Bronchial epithelial cell (primary cell): ENCODE measurements around the gene SUPT16H. TPM values are rescaled to one million over a fixed set of nuclear protein-coding genes. Genes with fewer than 3 reads are reported as not detected.

Experiments
- DNase-seq: peaks from one replicate; pipeline ENCODE4 v3.0.0-alpha.2; 2010; ENCODE audit warnings: low read depth
- FAIRE-seq: peaks from 2 replicates; lab custom pipeline; 2011; peaks lifted over from hg19 to GRCh38; lab: Jason Lieb, UNC
- H3K27me3 ChIP-seq: 2 replicates; pipeline ENCODE4 v1.5.1; 2011; ENCODE audit warnings: low read length; ENCODE audit not compliant: control insufficient read depth, insufficient read depth
- H3K36me3 ChIP-seq: 2 replicates; pipeline ENCODE4 v1.5.1; 2011; ENCODE audit warnings: low read length; ENCODE audit not compliant: control insufficient read depth, insufficient read depth
- H3K4me3 ChIP-seq: 2 replicates; pipeline ENCODE4 v1.5.1; 2011; ENCODE audit warnings: mild to moderate bottlenecking, low read depth, low read length, control low read depth
- total RNA-seq: library from RNA; depleted of rRNA; stranded (reverse); fragments of >200 nt; gene quantifications from 2 replicates; pipeline ENCODE4 v1.2.1, GENCODE V29; 2014
- TF ChIP-seq, protein P1 (sequence below): IDR thresholded peaks from 2 replicates; pipeline ENCODE4 v1.5.1; 2011; ENCODE audit warnings: mild to moderate bottlenecking, moderate library complexity, low read length, control low read depth, inconsistent platforms; ENCODE audit not compliant: insufficient read depth, severe bottlenecking

Gene SUPT16H
- 55.8 and 57.0 TPM in 2 replicates for total RNA-seq

DNA sequence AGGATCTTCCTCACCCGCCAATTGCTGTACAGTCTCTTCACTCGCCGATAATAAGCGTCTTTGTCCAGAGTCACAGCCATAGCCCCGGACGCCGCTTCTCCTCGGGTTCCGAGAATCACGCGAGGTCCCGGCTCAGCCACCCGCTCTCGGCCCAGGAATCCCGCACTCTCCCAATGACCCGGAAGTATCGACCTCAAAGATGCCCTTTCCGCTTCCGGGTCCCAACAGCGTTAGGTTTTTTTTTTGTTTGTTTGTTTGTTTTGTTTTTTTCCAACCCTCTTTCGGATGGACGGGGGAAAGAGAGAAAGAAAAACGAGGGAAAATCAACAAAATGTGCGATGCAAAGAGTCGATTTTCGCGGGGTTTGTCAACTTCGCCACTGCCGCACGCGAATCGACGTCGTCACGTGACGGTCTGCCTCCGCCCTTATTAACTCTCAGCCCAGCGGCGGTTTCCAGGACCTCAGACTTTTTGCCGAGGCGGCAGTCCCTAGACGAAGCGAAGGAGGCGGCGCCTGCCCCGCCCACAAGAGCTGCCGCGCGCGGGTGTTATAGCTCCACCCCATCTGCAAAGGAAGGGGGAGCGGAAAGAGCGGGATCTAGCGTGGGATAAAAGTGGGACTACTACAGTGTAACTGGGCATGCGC is at the start of gene SUPT16H:
Gene SUPT16H (minus strand): TSS at position 172 of the 646 bp plus-strand sequence. CDS start 92 bp downstream, at position 80.
- Histone ChIP-seq H3K36me3 (peaks cover 6% of the 10 kb centered on the region), H3K27me3 (no peaks in the 10 kb centered on the region), H3K4me3 (peak within 1 kb of the TSS; percentile 47)
- TF ChIP-seq, protein P1, sequence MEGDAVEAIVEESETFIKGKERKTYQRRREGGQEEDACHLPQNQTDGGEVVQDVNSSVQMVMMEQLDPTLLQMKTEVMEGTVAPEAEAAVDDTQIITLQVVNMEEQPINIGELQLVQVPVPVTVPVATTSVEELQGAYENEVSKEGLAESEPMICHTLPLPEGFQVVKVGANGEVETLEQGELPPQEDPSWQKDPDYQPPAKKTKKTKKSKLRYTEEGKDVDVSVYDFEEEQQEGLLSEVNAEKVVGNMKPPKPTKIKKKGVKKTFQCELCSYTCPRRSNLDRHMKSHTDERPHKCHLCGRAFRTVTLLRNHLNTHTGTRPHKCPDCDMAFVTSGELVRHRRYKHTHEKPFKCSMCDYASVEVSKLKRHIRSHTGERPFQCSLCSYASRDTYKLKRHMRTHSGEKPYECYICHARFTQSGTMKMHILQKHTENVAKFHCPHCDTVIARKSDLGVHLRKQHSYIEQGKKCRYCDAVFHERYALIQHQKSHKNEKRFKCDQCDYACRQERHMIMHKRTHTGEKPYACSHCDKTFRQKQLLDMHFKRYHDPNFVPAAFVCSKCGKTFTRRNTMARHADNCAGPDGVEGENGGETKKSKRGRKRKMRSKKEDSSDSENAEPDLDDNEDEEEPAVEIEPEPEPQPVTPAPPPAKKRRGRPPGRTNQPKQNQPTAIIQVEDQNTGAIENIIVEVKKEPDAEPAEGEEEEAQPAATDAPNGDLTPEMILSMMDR = no peak
- DNase-seq (peak; percentile 87), FAIRE-seq (no peak)

DNA sequence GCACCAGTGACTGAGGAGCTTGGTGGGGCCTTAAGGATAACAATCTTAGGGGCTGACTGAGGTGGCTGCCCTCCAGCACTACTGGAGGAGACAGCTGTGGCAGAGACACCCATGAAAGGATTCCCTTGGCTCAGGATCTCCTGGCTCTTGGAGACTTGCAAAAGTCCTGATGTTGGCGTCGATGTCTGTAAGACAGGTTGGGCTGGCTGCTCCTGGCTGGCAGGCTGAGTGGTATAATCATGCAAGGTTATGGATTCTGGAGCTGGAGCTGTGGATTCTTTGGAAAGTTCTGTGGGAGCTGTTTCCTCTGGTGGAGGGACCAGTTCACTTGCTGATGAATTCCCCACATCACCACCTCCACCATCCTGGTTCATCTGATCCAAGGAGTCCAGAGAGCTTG is 47.3 kb upstream of the SUPT16H start:
- H3K4me3 ChIP-seq = no peak overlapping the region
- H3K36me3 ChIP-seq = peaks cover 22% of the 10 kb centered on the region
- H3K27me3 ChIP-seq = no peaks in the 10 kb centered on the region
- no peak for DNase-seq
- TF ChIP-seq, protein P1 = no peak
- FAIRE-seq = no peak

DNA sequence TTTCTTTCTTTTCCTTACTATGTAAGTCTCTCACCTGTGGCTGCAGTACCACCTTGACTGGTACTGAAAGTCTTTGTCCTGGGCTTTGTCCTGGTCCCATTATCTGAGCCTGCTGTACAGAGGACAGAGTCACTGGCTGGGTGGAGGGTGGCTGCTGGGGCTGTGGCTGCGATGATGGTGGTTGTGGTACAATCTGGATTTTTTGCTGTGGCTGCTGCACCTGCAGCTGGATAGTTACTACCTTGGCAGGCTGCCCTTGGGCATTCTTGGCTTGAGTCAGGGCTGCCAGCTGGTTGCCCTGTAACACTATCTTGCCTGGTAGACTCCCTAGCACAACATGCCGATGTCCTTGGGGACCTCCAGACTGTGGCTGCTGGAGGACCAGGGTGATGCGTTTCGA is 45.1 kb upstream of the SUPT16H start:
- H3K36me3 ChIP-seq = peaks cover 28% of the 10 kb centered on the region
- FAIRE-seq = no peak
- TF ChIP-seq, protein P1 = no peak
- H3K4me3 ChIP-seq = no peak overlapping the region
- no peak for DNase-seq
- H3K27me3 ChIP-seq = no peaks in the 10 kb centered on the region

DNA sequence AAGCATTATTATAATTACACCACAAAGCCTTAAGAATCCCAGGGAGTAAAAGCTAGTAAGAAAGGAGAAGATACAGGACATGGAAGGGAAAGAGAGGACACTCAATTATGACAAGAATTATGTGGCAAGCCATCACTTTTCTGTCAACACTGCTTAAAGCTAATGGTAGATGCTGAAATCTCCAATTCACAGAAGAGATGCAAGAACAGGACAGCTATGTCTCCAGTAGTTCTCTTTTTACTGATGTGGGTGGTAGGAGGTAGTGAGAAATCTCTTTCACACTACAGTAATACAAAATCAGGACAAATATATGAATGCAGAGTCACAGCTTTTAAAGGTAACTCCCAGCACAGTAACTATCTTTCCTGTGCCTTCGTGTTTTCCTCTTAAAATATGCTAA is 42.9 kb upstream of the SUPT16H start:
- DNase-seq = no peak
- no peaks in the 10 kb centered on the region for H3K27me3 ChIP-seq
- peaks cover 32% of the 10 kb centered on the region for H3K36me3 ChIP-seq
- no peak overlapping the region for H3K4me3 ChIP-seq
- TF ChIP-seq, protein P1 = no peak
- no peak for FAIRE-seq

DNA sequence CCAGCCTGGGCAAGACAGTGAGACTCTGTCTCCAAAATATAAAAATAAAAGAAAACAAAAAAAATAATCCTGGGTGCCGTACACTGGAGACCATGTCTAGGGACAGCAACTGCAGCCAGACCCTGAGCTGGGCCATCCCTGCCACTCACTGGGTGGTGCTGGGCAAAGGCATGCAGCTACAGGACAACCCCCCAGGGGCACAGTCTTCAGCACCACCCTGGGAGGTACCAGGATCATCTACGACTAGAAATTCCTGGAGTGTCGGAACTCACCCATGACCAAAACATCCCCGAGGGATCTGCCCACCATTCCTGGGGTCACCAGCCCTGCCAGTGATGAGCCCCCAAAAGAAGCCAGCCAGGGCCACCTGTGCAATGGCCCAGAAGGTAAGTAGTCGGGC is 35.7 kb upstream of the SUPT16H start:
- FAIRE-seq (no peak), DNase-seq (no peak)
- Histone ChIP-seq H3K36me3 (peaks cover 17% of the 10 kb centered on the region), H3K4me3 (no peak overlapping the region), H3K27me3 (no peaks in the 10 kb centered on the region)
- TF ChIP-seq, protein P1 = no peak

DNA sequence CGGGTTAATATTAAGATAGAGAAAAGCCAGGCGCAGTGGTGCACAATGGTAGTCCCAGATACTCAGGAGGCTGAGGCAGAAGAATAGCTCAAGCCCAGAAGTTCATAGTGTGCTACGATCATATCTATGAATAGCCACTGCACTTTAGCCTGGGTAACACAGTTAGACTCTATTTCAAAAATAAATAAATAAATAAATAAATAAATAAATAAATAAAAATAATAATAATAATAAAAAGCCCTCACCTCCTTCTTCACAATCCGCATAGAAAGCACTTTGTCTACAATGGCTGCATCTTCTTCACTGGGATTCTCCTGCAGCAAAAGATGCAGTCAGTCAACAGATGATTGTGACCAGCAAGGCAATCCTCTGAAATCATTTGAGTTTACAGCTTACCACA is 31.5 kb upstream of the SUPT16H start:
- DNase-seq (no peak), FAIRE-seq (no peak)
- peaks cover 21% of the 10 kb centered on the region for H3K36me3 ChIP-seq
- no peaks in the 10 kb centered on the region for H3K27me3 ChIP-seq
- H3K4me3 ChIP-seq = no peak overlapping the region
- TF ChIP-seq, protein P1 = no peak
